ENCODE measurements around the gene MPG. TPM values are rescaled to one million over a fixed set of nuclear protein-coding genes. Genes with fewer than 3 reads are reported as not detected.

The MPG gene
- total and polyA plus RNA-seq, 2 of the 8 experiments (the other 6 are each of a cell fraction or from before 2014, with no cell fraction given) = 37.6 to 83.7 TPM

DNA sequence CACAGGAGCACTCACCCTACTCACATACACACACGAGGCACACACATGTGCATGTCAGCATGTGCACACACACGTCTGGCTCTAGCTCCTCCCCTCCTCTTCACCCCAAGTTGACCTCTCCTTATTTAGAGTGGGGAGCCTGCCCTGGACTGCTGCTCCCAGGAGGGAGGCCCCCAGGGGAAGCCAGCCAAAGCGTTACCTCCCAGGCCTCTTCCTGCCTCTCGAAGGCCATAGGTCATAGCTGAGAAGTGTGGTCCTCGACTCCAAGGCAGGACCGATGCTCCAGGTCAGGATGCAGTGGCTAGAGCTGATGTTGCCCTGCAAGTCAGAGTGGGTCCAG is 43.4 kb upstream of the MPG start (continued):
- TF ChIP-seq, protein P1, sequence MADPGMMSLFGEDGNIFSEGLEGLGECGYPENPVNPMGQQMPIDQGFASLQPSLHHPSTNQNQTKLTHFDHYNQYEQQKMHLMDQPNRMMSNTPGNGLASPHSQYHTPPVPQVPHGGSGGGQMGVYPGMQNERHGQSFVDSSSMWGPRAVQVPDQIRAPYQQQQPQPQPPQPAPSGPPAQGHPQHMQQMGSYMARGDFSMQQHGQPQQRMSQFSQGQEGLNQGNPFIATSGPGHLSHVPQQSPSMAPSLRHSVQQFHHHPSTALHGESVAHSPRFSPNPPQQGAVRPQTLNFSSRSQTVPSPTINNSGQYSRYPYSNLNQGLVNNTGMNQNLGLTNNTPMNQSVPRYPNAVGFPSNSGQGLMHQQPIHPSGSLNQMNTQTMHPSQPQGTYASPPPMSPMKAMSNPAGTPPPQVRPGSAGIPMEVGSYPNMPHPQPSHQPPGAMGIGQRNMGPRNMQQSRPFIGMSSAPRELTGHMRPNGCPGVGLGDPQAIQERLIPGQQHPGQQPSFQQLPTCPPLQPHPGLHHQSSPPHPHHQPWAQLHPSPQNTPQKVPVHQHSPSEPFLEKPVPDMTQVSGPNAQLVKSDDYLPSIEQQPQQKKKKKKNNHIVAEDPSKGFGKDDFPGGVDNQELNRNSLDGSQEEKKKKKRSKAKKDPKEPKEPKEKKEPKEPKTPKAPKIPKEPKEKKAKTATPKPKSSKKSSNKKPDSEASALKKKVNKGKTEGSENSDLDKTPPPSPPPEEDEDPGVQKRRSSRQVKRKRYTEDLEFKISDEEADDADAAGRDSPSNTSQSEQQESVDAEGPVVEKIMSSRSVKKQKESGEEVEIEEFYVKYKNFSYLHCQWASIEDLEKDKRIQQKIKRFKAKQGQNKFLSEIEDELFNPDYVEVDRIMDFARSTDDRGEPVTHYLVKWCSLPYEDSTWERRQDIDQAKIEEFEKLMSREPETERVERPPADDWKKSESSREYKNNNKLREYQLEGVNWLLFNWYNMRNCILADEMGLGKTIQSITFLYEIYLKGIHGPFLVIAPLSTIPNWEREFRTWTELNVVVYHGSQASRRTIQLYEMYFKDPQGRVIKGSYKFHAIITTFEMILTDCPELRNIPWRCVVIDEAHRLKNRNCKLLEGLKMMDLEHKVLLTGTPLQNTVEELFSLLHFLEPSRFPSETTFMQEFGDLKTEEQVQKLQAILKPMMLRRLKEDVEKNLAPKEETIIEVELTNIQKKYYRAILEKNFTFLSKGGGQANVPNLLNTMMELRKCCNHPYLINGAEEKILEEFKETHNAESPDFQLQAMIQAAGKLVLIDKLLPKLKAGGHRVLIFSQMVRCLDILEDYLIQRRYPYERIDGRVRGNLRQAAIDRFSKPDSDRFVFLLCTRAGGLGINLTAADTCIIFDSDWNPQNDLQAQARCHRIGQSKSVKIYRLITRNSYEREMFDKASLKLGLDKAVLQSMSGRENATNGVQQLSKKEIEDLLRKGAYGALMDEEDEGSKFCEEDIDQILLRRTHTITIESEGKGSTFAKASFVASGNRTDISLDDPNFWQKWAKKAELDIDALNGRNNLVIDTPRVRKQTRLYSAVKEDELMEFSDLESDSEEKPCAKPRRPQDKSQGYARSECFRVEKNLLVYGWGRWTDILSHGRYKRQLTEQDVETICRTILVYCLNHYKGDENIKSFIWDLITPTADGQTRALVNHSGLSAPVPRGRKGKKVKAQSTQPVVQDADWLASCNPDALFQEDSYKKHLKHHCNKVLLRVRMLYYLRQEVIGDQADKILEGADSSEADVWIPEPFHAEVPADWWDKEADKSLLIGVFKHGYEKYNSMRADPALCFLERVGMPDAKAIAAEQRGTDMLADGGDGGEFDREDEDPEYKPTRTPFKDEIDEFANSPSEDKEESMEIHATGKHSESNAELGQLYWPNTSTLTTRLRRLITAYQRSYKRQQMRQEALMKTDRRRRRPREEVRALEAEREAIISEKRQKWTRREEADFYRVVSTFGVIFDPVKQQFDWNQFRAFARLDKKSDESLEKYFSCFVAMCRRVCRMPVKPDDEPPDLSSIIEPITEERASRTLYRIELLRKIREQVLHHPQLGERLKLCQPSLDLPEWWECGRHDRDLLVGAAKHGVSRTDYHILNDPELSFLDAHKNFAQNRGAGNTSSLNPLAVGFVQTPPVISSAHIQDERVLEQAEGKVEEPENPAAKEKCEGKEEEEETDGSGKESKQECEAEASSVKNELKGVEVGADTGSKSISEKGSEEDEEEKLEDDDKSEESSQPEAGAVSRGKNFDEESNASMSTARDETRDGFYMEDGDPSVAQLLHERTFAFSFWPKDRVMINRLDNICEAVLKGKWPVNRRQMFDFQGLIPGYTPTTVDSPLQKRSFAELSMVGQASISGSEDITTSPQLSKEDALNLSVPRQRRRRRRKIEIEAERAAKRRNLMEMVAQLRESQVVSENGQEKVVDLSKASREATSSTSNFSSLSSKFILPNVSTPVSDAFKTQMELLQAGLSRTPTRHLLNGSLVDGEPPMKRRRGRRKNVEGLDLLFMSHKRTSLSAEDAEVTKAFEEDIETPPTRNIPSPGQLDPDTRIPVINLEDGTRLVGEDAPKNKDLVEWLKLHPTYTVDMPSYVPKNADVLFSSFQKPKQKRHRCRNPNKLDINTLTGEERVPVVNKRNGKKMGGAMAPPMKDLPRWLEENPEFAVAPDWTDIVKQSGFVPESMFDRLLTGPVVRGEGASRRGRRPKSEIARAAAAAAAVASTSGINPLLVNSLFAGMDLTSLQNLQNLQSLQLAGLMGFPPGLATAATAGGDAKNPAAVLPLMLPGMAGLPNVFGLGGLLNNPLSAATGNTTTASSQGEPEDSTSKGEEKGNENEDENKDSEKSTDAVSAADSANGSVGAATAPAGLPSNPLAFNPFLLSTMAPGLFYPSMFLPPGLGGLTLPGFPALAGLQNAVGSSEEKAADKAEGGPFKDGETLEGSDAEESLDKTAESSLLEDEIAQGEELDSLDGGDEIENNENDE (IDR thresholded peaks at IDR 0.05; ENCODE audit: insufficient replicate concordance, low read length) = no peak
- no peak for TF ChIP-seq JUND (IDR thresholded peaks at IDR 0.05; ENCODE audit: low read length)

All from H1 (cell line).